HG03460 (cell line): ENCODE results near the gene MTMR12.
"Not testable (repeated sequence)": the region's sequence is repeated elsewhere in the genome, so short reads cannot be mapped to it uniquely, and the experiment has no call there.

Source experiments
- ATAC-seq: cut with Tn5 transposase; IDR thresholded peaks from one replicate; pipeline ENCODE4 v1.9.1; 2021; ENCODE audit not compliant: unreplicated experiment

Gene MTMR12

GRCh38 chr5:32301891-32302290 is 10.8 kb downstream of the MTMR12 start:
- no peak for ATAC-seq

- ATAC-seq = no peak
These were observed 13.6 kb downstream of the MTMR12 start for GRCh38 chr5:32299059-32299677.

GRCh38 chr5:32298059-32298415 is 14.7 kb downstream of the MTMR12 start:
- peak; percentile 74 for ATAC-seq

DNA sequence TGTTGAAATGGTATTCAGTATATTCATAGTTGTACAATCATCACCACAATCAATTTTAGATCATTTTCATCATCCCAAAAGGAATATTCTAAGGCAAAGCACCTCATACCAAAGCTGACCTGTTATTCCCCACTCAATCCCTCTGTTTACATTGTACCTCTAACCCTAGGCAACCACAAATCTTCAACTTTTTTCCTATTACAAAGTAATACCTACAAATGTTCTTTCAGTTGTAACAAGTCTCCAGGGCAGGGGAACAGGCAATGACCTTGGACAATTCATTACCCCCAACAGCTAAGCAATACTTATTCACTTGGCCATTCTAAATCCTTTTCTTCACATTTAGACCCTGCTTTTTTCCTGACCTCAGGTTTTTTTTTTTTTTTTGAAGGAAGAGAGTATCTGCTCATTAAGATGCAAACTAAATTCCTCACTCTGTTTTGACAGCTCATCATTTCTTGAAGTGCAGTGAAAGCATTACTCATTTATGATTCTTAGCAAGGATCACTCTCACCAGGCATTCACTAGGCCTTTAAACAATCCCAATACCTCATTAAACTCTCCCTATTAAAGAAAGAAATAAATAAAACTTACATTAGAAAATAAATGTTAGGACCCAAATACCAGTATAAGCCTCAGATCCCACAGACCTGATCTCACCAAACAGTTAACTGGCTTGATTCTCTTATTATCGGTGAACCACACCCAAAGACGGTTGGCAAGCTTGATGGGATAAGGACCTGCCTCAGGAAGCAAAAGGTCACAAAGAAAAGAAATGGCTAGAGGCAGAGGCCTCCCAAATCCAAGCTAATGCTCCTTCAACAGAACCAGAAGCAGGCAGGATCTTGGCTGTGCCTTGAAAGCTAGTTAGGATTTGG is 15.3 kb downstream of the MTMR12 start:
- ATAC-seq = no peak

GRCh38 chr5:32295966-32296772 is 16.6 kb downstream of the MTMR12 start:
- ATAC-seq = not testable (repeated sequence)

DNA sequence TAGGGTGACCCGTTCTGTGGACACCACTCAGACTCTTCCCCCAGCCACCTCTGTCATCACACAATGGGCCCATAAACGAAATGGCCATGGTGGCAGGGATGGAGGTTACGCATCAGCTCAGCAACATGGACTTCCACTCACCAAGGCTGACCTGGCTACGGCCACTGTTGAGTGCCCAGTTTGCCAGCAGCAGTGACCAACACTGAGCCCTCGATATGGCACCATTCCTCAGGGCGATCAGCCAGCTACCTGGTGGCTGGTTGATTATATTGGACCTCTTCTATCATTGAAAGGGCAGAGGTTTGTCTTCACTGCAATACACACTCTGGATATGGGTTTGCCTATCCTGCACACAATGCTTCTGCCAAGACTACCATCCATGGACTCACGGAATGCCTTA is 21.1 kb downstream of the MTMR12 start:
- ATAC-seq = no peak

DNA sequence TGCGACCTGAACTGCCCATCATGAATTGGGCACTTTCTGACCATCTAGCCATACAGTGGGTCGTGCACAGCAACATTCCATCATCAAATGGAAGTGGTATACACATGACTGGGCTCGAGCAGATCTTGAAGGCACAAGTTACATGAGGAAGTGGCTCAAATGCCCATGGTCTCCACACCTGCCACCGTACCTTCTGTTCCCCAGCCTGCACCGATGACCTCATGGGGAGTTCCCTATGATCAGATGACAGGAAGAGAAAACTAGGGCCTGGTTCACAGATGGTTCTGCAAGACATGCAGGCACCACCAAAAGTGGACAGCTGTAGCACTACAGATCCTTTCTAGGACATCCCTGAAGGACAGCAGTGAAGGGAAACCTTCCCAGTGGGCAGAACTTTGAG is 21.8 kb downstream of the MTMR12 start:
- ATAC-seq = peak; percentile 74

DNA sequence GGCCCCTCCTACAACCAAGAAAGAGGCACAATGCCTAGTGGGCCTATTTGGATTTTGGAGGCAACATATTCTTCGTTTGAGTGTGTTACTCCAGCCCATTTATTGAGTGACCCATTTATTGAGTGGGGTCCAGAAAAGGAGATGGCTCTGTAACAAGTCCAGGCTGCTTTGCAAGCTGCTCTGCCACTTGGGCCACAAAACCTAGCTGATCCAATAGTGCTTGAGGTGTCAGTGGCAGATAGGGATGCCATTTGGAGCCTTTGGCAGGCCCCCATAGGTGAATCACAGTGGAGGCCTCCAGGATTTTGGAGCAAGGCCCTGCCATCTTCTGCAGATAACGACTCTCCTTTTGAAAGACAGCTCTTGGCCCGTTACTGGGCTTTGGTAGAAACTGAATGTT is 22.2 kb downstream of the MTMR12 start:
- not testable (repeated sequence) for ATAC-seq

- not testable (repeated sequence) for ATAC-seq
These were observed 22.8 kb downstream of the MTMR12 start for GRCh38 chr5:32289986-32290385.

DNA sequence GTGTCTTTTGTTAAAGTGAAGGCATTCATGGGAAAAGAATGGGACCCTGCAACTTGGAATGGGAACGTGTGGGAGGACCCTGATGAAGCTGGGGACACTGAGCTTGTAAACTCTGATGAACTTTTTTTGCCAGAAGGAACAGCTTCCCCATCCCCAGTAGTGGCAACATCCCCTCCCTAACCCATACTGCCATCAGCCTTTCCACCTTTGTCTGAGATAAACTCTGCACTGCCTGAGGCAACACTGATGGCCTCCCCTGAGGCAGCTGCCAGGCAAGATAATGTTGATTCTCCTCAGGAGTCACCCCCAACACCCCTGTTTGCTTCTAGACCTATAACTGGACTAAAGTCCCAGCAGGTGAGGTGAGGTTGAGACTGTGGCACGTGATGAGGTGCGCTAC is 24.6 kb downstream of the MTMR12 start:
- ATAC-seq = not testable (repeated sequence)

DNA sequence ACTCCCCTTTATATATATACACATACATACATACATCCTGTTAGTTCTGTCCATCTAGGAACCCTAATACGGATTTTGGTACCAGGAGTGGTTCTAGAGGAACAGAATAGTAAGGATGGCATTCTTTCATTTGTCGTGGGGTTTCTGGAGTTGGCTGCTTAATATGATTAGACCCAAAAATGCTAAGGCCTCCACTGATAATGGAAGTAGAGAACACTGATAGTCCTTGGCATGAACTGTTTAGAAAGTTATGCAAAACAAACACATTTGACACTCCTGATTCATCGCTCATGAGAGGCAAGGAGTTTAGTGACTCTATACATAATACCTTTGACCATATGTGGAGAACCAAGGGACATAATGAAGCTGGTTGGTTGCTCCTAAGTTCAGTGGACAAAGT is 25.2 kb downstream of the MTMR12 start:
- ATAC-seq = not testable (repeated sequence)

DNA sequence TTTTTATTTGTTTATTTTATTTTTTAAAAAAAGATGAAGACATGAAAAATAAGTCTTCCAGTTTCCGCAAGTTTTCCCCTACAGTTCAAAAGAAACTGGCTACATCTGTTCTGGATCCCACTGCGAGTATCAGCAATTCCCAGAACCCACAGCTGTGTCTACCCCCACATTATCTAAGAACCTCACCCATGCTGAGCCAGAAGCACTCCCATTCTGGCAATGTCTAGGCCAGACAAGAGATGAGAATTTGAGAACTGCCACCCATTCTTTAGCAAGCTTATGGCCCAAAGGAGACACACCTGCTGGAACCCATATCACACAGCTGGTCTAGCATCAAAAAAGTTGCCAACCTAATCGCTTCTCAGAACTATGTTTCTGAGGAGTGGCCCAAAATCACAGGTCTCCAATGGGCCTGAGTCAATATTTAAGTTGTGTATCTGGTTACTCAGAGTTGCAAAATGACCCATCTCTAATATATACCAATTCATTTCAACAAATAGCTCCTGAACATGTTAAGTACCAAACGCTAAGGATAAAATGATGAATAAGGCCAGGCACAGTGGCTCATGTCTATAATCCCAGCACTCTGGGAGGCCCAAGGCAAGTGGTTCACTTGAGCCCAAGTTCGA is 27.1 kb downstream of the MTMR12 start:
- no peak for ATAC-seq

GRCh38 chr5:32283539-32284377 is 29.0 kb downstream of the MTMR12 start:
- peak; percentile 55 for ATAC-seq

DNA sequence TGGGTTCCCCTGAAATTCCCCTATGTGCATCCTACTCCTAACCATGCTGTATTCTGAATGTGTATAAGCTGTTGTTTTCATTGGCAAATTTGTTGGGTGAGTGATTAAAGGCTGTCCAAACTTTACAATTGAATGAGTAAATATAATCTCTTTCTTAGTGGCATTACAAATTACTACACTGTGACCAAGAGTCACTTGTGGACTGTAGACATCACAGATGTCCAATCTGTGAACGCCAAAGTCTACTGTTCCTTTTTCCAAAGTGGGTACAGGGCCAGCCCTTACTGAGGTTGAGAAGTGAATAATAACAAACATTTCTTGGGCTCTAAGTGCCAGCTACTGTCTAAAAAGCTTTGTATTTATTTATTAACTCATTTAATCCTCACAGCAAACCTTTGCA is 29.7 kb downstream of the MTMR12 start:
- ATAC-seq = no peak

- no peak for ATAC-seq
These were observed 30.1 kb downstream of the MTMR12 start for GRCh38 chr5:32282633-32283032.

GRCh38 chr5:32281378-32282133 is 31.2 kb downstream of the MTMR12 start:
- not testable (repeated sequence) for ATAC-seq

- ATAC-seq = peak; percentile 91
These were observed 32.1 kb downstream of the MTMR12 start for GRCh38 chr5:32280656-32281081.

- ATAC-seq = no peak
These were observed 33.0 kb downstream of the MTMR12 start for GRCh38 chr5:32279786-32280185.

DNA sequence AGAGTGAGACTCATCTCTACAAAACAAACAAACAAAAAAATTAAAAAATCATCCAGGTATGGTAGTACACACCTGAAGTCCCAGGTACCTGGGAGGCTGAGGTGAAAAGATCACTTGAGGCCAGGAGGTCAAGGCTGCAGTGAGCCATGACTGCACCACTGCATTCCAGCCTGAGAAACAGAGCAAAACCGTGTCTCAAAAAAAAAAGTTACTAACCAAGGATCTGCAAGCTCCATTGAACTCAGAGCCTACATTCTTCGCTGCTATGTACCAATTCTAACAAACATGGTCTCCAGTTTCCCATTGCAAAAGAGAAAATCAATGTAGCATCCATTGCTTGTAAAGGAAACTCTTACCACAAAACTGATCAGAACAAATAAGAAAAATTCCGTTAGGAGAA is 33.5 kb downstream of the MTMR12 start:
- no peak for ATAC-seq

- no peak for ATAC-seq
These were observed 34.3 kb downstream of the MTMR12 start for GRCh38 chr5:32278406-32278805.
